NCI-H2029 (cell line): ENCODE results near the gene HHIP.

Experiments
- DNase-seq: peaks from one replicate; lab custom pipeline; 2025; lab: John Stamatoyannopoulos, UW

Gene HHIP

GRCh38 chr4:144709159-144709558 is 63.2 kb downstream of the HHIP start:
- no peak for DNase-seq

- DNase-seq: no peak
Observed at GRCh38 chr4:144709793-144710525, 64.0 kb downstream of the HHIP start.

- no peak for DNase-seq
Observed at GRCh38 chr4:144710526-144710912, 64.6 kb downstream of the HHIP start.

- no peak for DNase-seq
Observed at GRCh38 chr4:144711700-144712456, 65.9 kb downstream of the HHIP start.

- DNase-seq: no peak
Observed at GRCh38 chr4:144712775-144713174, 66.8 kb downstream of the HHIP start.

- DNase-seq: no peak
Observed at GRCh38 chr4:144714166-144714565, 68.2 kb downstream of the HHIP start.

GRCh38 chr4:144715230-144715629 is 69.3 kb downstream of the HHIP start:
- DNase-seq: no peak

GRCh38 chr4:144716778-144717177 is 70.8 kb downstream of the HHIP start:
- DNase-seq: no peak

GRCh38 chr4:144718958-144719512 is 73.1 kb downstream of the HHIP start:
- DNase-seq: no peak

GRCh38 chr4:144720491-144720890 is 74.5 kb downstream of the HHIP start:
- DNase-seq: no peak

GRCh38 chr4:144721994-144722393 is 76.0 kb downstream of the HHIP start:
- DNase-seq: no peak

- no peak for DNase-seq
Observed at GRCh38 chr4:144723471-144723870, 77.5 kb downstream of the HHIP start.

- DNase-seq: no peak
Observed at GRCh38 chr4:144729175-144729574, 83.2 kb downstream of the HHIP start.

GRCh38 chr4:144732584-144733428 is 86.8 kb downstream of the HHIP start:
- no peak for DNase-seq

GRCh38 chr4:144733566-144733965 is 87.6 kb downstream of the HHIP start:
- DNase-seq: no peak

- DNase-seq: no peak
Observed at GRCh38 chr4:144734522-144734921, 88.6 kb downstream of the HHIP start.

GRCh38 chr4:144738649-144739048 is 92.7 kb downstream of the HHIP start:
- no peak for DNase-seq

GRCh38 chr4:144739511-144740033 is 93.6 kb downstream of the HHIP start:
- DNase-seq: no peak

- DNase-seq: no peak
Observed at GRCh38 chr4:144740316-144740715, 94.4 kb downstream of the HHIP start.

- no peak for DNase-seq
Observed at GRCh38 chr4:144748814-144749555, 103.0 kb downstream of the HHIP start.

- DNase-seq: peak; percentile 28
Observed at GRCh38 chr4:144750348-144750747, 104.4 kb downstream of the HHIP start.
